ENCODE data around the gene SBF2.
"Not testable (repeated sequence)": the region's sequence is repeated elsewhere in the genome, so short reads cannot be mapped to it uniquely, and the experiment has no call there.

SBF2 gene

DNA sequence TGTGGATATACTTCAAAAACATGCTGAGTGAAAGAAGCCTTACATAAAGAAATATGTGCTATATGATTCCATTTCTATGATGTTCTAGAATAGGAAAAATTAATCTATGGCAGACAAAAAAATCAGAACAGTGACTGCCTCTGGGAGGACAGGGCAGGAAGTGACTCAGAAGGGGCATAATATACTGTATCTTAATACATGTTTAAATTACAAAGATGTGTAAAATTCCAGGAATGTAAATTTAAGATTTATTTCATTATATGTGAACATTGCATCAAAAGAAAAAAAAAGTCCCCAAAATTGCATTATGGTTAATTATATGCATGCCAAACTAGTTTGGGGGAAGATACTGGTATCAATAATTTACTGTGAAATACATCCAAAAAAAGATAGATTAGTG lies 32.2 kb downstream of the SBF2 start:
- DNase-seq, result no peak

DNA sequence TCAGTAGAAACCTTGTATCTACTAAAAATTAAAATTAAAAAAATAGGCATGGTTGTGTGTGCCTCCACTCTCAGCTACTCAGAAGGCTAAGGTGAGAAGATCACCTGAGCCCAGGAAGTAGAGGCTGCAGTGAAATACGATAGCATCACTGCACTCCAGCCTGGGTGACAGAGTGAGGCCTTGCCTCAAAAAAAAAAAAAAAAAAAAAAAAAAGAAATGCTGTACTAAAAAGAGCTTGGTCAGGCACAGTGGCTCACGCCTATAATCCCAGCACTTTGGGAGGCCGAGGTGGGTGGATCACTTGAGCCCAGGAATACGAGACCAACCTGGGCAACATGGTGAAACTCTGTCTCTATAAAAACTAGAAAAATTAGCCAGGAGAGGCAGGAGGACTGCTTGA lies 36.5 kb downstream of the SBF2 start:
- DNase-seq, result no peak

DNA sequence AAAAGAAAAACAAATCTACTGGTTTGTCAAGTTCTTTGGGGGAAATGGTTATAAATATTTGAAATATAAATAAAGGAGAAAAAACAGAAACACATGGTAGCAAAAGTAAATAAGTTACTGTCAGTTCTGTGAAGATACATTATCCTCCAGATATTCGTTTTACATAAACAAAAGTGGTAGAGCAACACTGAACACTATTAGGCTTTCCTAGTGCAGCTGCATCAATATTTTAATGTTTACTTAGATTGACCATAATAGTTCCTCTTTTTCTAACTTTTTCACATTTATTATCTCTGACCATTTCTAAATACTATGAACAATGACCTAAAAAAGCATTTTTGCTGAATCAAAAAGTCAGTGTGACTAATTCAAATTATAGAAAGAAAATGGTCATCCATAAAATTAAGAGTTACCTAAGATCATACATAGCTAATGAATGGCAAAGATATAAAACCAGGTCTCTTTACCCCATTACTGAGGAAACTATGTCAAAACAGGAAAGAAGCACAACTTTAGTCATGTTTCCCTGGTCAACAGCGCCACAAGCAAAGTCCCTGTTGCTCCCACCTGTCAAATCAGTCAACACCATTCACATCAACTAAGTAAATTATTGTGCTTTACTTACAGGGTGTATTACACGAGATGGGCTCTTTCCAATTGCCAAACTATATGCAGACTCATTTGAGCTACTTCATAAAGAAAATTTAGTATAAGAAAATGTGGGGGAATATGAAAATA lies 38.5 kb downstream of the SBF2 start:
- no peak for DNase-seq

DNA sequence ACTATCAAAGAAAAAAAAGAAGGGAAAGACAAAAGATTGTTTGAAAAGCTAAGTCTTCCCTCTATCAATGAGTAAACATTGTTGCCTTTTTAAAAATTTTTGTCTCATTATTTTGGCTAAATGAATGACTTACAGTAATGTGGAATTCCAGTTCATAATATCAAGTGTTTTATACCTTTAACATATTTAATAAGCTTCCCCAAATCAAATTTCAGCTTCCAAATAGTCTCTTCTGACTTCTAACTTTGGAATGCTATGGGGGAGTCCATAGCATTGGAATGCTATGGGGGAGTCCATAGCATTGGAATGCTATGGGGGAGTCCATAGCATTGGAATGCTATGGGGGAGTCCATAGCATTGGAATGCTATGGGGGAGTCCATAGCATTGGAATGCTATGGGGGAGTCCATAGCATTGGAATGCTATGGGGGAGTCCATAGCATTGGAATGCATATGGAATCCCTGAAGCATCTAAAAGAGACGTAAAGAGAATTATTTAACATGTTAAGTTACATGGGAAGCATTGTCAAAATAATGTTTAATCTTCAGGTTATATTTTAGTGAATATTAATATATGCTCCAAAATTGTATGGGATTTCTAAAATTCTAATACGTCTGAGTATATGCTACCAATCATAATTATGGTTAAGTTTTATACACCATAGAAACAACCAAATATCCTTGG lies 44.4 kb downstream of the SBF2 start:
- not testable (repeated sequence) for DNase-seq

DNA sequence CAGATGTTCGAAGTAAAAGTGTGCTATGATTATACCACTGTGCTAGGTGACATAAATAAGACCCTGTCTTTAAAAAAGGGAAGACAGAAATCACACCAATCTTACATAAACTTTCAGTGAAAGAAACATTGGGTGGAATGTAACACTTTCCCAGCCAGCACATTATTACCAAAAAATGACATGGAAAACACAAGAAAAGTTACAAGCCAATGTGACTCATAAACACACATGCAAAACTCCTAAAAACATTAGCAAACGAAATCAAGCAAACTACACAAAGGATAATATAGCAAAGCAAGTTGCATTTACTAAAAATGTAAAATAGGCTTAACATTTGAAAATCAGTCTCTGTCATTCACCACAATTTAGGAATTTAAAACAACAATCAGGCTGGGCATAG lies 47.0 kb downstream of the SBF2 start:
- no peak for DNase-seq

DNA sequence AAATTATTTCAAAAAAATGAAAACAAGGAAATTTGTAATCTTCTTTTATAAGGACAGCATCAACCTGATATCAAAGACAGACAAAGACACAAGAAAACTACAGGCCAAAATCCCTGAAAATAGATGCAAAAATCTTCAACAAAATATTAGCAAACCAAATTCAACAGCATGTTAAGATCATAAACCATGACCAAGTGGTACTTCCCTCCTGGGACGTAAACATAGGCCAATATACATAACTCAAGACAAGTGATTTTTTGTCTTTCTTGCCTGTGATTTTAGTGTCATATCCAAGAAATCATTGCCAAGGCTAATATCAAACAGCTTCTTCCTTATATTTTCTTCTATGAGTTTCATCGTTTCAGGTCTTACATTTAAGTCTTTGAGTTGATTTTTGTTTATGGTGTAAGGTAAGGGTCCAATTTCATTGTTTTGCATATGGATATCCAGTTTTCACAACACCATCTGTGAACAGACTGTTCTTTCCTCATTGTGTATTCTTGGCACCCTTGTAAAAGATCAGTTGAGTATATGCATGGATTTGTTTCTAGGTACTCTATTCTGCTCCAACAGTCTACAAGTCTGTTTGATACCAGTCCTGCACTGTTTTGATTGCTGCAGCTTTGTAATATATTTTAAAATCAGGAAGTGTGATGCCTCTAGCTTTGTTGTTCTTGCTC lies 50.0 kb downstream of the SBF2 start:
- no peak for DNase-seq

DNA sequence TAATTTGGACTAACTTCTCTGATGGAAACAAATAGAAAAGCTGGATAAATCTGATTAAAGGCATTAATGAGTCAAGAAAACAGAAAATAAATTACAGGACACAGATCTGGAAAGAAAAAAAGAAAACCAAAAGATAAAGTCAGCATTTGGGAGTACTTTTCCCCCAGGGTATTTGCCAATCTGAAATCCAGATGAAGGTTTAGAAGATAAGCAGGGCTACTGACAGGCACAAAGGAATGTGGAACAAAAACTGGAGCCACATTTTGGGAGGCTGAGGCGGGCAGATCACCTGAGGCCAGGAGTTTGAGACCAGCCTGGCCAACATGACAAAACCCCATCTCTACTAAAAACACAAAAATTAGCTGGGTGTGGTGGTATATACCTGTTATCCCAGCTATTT lies 57.2 kb downstream of the SBF2 start:
- no peak for DNase-seq

DNA sequence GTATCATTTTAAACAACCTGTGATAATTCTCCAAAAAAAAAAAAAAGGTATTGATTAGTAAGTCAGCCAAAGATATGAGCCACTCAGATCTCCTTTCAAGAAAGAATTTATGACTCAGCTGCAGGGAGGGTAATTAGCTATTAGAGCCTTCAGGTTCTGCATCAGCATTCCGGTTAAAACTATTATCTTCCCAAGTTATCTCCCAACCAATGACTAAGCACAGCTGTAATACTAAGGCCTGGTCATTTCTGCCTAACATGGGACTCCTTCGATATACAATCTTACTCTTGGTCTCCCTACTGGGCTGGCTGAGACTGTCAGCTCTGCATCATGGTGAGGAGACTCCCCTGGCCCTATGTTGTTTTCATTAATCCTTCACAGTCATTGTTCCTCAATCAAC lies 60.4 kb downstream of the SBF2 start:
- no peak for DNase-seq

DNA sequence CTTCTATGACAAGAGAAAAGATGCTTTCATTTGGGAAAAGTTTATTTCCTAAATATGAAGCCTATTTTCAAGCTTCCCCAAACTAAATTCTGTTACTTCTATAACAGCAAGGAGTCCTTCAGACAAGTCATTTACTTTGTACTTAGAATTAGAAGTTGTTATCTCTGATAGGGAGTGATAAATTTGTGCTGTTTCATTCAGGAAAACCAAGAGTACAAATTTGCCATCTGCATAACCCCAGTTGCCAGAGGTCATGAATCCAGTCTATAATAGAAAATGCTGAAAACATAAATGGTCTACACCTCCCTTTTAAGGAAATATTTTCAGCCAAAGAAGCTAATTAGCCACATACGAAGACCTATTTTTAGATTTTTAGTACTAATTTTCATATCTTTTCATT lies 61.3 kb downstream of the SBF2 start:
- DNase-seq, result no peak

DNA sequence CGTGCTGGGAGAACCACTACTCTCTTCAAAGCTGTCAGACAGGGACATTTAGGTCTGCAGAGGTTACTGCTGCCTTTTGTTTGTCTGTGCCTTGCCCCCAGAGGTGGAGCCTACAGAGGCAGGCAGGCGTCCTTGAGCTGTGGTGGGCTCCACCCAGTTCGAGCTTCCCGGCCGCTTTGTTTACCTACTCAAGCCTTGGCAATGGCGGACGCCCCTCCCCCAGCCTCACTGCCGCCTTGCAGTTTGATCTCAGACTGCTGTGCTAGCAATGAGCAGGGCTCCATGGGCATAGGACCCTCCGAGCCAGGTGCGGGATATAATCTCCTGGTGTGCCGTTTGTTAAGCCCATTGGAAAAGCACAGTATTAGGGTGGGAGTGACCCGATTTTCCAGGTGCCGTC lies 62.2 kb downstream of the SBF2 start:
- not testable (repeated sequence) for DNase-seq

DNA sequence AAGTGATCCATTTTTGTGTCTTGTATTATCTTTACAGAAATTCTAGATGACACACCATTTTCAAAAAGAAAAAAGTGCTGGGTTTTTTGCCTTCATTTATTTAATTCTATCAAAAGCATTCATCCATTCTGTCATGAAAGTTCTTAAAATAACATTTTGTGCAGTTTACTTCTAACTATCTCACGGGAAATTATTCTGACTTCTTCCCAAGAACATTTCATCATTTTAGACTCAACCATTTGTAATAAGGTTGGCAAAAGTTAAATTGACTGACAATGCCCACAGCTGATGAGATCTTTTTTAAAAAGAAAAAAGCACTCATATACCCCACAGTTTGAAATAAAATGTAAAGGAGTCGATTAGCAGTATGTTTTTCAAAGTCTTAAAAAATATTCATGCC lies 68.5 kb downstream of the SBF2 start:
- DNase-seq, result no peak

DNA sequence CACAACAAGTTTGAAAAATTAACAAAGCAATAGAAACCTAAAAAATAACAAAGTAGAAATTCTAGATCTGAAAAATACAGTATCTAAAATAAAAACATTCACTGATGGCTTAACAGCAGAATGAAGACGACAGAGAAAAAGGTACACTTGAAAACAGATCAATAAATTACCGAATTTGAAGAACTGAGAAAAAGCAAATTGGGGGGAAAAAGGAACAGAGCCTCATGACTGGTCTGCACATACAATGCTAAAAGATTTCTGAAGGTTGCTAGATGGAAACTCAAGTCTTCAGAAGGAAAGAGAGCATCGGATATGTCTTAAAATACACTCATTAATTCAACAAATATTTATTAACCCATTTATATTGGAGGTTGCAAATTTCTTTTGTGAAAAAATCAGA lies 71.6 kb downstream of the SBF2 start:
- no peak for DNase-seq

DNA sequence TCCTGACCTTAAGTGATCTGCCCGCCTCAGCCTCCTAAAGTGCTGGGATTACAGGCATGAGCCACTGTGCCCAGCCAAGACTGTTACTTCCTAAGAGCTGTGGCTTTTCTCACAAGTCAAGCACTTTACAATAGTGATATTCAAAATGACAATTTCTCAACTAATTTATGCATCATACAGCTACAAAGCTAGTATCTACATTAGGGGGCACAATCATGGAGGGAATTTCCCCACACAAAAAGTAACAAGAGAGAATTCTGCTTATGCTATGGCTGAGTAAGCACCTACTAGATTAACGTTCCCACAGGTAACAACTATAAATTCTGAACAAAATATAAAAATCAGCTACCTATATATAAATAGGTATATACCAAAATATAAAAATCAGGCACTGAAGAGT lies 72.7 kb downstream of the SBF2 start:
- DNase-seq, result no peak

DNA sequence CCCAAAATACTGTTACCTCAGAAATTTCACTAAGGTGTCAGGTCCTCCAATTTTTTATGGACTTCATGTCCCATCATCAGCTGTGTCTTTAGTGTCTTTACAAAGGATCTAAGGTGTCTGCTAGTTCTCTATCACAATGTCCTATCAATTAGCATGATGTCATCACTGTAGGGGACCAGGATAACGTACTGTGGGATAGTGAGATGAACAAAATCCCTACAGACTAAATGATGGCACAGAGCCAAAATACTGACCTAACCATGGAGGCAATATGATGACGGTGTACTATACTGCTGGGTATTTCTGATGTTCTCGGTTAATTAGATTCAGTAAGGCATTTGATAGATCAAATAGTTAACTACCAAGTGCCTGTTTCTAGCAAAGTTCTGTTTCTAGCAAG lies 82.5 kb downstream of the SBF2 start:
- no peak for DNase-seq

DNA sequence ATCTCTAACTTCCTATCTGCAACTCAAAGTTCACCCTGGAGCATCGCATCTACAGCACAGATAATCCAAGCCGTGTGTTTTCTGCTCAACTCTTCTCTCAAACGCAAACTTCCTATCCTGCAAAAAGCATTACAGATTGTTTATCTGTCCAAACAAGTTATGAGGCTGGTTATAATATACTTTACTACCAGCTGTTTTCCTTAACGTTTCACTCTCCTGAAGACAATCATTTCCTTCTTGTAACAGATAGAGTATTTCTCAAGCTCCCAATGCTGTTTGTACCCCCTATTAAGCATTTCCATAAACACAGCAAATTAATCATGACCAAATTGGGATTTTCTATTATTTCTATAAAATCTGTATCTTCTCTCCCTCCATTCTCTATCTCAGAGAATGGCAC lies 84.7 kb downstream of the SBF2 start:
- no peak for DNase-seq

DNA sequence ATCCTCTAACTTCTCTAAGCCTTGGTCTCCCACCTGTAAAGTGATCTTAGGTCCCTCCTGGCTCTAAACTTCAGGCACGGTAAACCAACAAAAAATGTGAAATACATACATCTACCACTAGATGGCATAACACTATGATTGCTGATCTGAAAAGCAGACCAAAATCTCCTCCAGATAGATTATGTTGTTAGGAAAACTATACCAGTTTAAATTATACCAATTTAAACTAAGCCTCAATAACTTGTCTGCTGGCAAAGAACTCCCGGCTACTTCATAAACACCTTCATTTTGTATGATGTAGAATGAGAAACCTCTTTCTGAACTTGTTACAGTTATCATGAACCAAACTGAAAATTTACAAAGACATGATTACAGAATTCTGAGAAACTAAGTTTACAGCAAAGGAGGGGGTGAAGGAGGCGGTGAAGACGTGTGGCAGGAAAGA lies 85.9 kb downstream of the SBF2 start:
- DNase-seq, result no peak

DNA sequence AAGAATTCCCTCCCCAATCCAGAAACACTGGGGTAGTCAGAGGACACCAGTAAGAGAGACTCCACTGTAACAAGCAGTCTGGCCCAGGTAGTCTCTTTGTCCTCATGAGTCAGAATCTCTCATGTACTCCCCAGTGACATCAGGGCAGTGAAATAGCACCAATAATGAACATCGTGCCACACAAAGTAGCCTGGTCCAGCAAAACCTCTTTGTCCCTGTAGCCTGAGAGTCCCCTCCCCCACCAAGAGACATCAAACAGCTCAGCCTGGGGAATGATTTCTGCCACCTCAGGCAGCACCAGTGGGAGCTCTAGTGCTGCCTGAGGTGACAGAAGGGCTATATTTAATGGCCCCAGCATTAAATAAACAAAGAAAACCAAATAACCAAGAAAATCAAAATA lies 88.1 kb downstream of the SBF2 start:
- no peak for DNase-seq

DNA sequence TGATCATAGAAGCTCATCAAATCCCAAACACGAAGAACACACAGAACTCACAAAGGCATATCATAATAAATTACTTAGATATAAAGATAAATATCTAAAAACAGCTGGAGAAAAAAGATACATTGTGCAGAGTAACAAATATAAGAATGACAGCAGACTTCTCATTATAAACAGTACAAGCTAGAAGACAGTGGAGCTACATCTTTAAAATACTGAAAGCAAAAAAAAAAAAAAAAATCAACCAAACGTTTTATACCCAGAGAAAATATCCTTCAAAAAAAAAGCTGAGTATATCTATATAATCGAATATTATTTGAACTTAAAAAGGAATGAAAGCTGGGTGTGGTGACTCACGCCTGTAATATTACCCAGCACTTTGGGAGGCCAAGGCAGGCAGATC lies 90.0 kb downstream of the SBF2 start:
- no peak for DNase-seq

DNA sequence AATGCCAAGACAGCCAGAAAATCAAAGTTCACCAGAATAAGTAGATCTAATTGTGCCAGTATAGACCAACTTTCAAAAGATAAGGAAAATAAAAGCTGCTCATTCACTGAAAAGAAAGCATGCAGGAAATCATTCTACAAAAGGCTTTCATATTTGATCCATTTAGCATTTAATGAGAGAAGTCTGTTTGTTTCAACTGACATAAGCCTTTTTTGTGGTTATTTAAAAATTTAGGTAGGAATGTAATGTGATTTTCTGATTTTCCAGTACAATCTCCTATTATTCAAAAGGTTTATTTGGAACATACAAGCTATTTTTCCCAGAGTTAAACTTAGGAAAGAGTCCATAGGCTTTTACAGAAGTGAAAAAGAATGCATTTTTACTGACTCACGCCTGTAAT lies 92.7 kb downstream of the SBF2 start:
- DNase-seq, result no peak

DNA sequence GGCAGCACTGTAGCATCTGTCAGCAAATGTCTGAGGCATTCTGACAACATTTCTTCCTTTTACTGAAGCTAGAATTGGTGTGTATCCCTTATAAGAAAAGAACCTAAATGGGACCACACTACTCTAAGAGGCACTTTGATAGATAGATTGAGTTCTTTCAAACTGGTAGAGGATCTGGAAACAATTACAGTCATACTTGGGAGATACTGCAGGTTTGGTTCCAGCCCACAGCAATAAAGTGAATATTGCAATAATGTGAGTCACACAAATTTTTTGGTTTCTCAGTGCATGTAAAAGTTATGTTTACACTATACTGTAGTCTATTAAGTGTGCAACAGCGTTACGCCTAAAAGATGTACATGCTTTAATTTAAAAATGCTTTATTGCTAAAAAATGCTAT lies 96.9 kb downstream of the SBF2 start:
- no peak for DNase-seq

DNA sequence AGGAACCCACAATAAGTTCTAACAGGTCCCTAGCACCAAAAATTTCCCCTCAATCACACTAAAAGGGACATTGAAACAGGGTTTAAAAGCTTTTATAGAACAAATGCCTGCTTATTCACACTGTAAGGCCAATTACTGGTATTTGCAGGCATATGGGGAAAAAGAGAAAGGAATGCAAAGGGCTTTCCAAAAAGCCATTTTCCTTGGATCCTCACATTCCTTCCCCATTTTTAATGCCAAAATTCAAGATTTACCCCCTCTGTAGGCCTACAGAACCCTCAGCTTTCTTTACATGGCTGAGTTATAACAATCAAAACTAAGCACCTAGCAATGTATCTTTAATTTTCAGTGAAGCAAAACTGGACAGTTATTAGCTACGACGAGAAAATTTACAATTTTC lies 102.0 kb downstream of the SBF2 start:
- DNase-seq, result no peak

DNA sequence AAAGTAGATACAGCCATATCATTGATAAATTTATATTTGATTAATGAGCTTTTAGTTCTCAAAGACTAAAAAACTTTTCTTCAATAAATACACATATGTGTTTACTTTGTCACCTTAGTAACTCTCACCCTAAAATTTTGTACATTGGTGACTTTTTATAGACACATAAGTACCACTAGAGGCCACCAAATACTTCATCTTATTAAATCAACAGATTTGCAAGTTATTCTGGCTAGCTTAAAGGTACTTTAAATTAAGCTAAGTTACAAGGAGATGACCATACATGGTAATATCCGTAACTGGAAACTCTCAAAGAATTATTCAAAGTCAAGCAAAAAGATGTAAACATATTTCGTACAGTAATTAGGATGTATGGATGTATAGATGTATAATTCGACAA lies 112.2 kb downstream of the SBF2 start:
- DNase-seq, result no peak

DNA sequence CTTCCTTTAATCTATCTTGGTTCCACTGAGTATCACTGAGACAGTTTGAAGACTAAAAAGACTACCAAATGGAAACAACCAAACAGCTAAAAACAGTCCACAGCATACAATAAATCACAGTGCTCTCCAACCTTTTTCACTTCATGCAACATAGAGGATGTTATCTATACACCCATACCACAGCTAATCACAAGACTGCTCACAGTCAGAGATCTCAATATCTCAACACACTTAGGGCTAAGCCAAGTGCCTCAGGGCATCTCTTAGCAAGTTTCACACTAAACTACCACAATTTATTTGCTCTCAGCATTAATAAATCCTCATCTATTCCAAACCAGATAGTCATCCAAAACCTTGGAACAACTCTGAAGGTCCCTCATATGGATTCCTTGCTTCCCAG lies 129.4 kb downstream of the SBF2 start:
- no peak for DNase-seq

DNA sequence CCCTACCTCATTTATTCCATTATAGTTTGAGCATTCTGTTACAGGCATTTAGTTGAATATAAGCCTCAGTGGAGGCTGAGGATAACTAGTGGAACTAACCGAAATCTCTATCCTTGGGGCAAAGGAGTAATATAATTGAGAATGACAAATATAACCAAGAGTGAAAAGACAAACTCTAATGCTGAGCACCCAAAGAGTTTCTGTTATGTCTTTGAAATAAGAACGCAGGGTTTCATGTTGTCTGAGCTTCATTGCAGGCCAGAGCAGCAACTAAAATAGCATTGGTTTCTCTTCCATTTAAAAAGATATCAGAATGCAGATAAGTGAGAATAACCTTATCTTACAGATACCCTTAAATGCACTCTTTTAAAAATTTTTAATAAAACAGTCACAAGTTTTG lies 131.8 kb downstream of the SBF2 start:
- no peak for DNase-seq
